Measurements from ENCODE around the gene PPP4R1.

PPP4R1 gene

GRCh38 chr18:9549405-9549804 is 65.0 kb downstream of the PPP4R1 start:
- DNase-seq (ENCODE audit: low read depth in 2 of 3, low spot score in 1 of 3): no peak

- DNase-seq (ENCODE audit: low read depth in 2 of 3, low spot score in 1 of 3): no peak
Observed at GRCh38 chr18:9547782-9548181, 66.6 kb downstream of the PPP4R1 start.

GRCh38 chr18:9546468-9546867 is 67.9 kb downstream of the PPP4R1 start:
- DNase-seq (ENCODE audit: low read depth in 2 of 3, low spot score in 1 of 3): no peak

GRCh38 chr18:9545029-9545428 is 69.3 kb downstream of the PPP4R1 start:
- DNase-seq (ENCODE audit: low read depth in 2 of 3, low spot score in 1 of 3): no peak

- no peak for DNase-seq (ENCODE audit: low read depth in 2 of 3, low spot score in 1 of 3)
Observed at GRCh38 chr18:9542924-9543323, 71.4 kb downstream of the PPP4R1 start.

- DNase-seq (ENCODE audit: low read depth in 2 of 3, low spot score in 1 of 3): no peak
Observed at GRCh38 chr18:9539938-9540337, 74.4 kb downstream of the PPP4R1 start.

GRCh38 chr18:9539283-9539682 is 75.1 kb downstream of the PPP4R1 start:
- no peak for DNase-seq (ENCODE audit: low read depth in 2 of 3, low spot score in 1 of 3)

GRCh38 chr18:9537677-9538076 is 76.7 kb downstream of the PPP4R1 start:
- DNase-seq (ENCODE audit: low read depth in 2 of 3, low spot score in 1 of 3): no peak

- no peak for DNase-seq (ENCODE audit: low read depth in 2 of 3, low spot score in 1 of 3)
Observed at GRCh38 chr18:9536354-9537152, 77.8 kb downstream of the PPP4R1 start.

GRCh38 chr18:9535430-9535991 is 78.8 kb downstream of the PPP4R1 start:
- DNase-seq (ENCODE audit: low read depth in 2 of 3, low spot score in 1 of 3): no peak

GRCh38 chr18:9534844-9535243 is 79.5 kb downstream of the PPP4R1 start:
- no peak for DNase-seq (ENCODE audit: low read depth in 2 of 3, low spot score in 1 of 3)

- no peak for DNase-seq (ENCODE audit: low read depth in 2 of 3, low spot score in 1 of 3)
Observed at GRCh38 chr18:9531791-9532410, 82.5 kb downstream of the PPP4R1 start.

- no peak for DNase-seq (ENCODE audit: low read depth in 2 of 3, low spot score in 1 of 3)
Observed at GRCh38 chr18:9530226-9531009, 83.9 kb downstream of the PPP4R1 start.

GRCh38 chr18:9526458-9526857 is 87.9 kb downstream of the PPP4R1 start:
- DNase-seq (ENCODE audit: low read depth in 2 of 3, low spot score in 1 of 3): no peak

GRCh38 chr18:9522952-9523351 is 91.4 kb downstream of the PPP4R1 start:
- no peak for DNase-seq (ENCODE audit: low read depth in 2 of 3, low spot score in 1 of 3)

- no peak for DNase-seq (ENCODE audit: low read depth in 2 of 3, low spot score in 1 of 3)
Observed at GRCh38 chr18:9521770-9522169, 92.6 kb downstream of the PPP4R1 start.

- no peak for DNase-seq (ENCODE audit: low read depth in 2 of 3, low spot score in 1 of 3)
Observed at GRCh38 chr18:9520666-9521065, 93.7 kb downstream of the PPP4R1 start.

- no peak for DNase-seq (ENCODE audit: low read depth in 2 of 3, low spot score in 1 of 3)
Observed at GRCh38 chr18:9519399-9519798, 95.0 kb downstream of the PPP4R1 start.

GRCh38 chr18:9517869-9518268 is 96.5 kb downstream of the PPP4R1 start:
- no peak for DNase-seq (ENCODE audit: low read depth in 2 of 3, low spot score in 1 of 3)

- DNase-seq (ENCODE audit: low read depth in 2 of 3, low spot score in 1 of 3): peak in 1 of 3 donors; percentile 26
Observed at GRCh38 chr18:9516437-9517064, 97.8 kb downstream of the PPP4R1 start.

- DNase-seq (ENCODE audit: low read depth in 2 of 3, low spot score in 1 of 3): no peak
Observed at GRCh38 chr18:9513971-9514512, 100.3 kb downstream of the PPP4R1 start.
